GM15510 (cell line): ENCODE data around the gene AGMO.

Experiments
- POLR2A ChIP-seq: IDR thresholded peaks from 3 replicates; pipeline ENCODE4 v1.6.1; 2011; ENCODE audit warnings: borderline replicate concordance; ENCODE audit not compliant: insufficient read length; ENCODE audit errors: extremely low read depth

Gene AGMO

GRCh38 chr7:15352421-15353206 lies 209.2 kb downstream of the AGMO start:
- no peak for TF ChIP-seq POLR2A

DNA sequence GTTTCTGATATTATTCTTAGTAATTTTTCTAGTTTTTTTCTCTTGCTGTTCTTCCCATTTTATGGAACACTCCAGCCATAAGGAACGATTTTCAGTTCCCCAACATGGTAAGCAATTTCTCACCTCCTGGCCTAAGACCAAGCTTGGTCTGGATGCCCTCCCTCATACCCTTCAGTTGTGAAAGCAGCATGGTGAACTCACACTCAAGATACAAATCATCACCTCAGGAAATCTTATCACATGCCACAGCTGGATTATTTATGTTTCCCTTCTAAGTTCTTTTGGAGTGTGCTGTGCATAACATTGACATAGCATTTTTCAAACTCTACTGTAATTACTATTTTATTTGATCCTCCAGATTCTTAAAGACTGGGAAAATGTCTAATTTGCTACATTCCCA lies 216.6 kb downstream of the AGMO start:
- no peak for TF ChIP-seq POLR2A

DNA sequence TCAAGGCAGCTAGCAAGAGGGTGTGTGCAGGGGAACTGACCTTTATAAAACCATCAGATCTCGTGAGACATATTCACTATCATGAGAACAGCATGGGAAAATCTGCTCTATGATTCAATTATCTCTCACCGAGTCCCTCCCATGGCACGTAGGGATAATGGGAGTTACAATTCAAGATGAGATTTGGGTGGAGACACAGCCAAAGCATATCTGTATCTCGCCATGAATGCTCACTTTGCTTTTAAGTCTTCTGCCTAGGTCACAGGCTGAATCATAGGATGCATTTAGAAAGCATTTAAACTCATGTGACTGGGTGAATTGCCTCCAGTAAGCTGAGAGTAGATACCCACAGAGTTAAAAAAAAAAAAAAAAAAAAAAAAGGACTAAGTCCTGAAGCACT lies 220.0 kb downstream of the AGMO start:
- TF ChIP-seq POLR2A, result no peak

DNA sequence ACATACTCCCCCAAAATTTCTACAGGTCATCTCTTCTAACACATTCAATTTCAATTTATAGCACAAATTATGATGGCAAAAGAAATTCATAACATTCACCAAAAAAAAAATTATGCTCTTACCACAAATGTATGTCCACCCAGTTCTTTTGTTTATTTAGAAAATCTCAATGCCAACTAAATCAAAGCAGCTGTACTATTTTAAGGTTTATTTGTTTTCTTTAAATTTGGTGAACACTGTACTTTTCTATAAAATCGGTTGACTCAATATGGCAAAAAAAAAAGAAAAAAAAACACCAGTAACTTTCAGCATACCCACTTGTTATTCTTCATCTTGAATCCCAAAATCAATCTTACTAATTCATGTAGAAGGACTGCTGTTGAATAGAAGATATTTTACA lies 225.7 kb downstream of the AGMO start:
- TF ChIP-seq POLR2A, result no peak

GRCh38 chr7:15335390-15335789 lies 226.4 kb downstream of the AGMO start:
- TF ChIP-seq POLR2A, result no peak

DNA sequence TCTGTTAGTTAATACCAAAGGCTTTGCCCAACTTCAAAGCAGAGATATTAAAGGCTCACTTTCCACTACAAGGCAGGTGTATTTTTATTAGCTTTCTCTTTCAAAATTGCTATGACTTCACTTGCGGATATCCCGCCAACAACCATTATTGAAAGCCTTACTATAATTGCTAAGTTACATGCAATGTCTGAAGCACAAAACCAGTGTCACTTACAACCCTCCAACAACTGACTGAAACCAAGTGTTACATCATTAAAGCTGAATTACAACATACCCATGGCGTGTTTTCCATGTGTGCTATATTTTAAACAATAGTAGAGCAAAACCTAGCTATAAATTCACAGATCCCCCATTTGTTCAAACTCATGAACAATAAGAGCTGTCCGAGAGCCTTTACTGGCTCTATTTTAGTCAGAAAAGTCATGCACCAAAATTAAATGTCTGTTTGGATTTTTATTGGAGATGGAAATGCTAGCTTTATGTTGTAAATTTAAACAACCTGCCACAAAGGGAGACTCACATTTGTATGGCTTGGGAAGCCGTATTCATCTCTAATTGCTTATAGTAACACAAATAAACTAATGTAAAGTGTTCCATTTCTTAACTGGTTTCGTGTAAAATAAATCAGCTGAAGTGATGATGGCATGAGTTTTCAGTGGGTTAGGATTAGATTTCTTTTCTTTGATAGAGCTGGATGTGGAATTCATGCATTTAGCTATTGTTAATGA lies 227.1 kb downstream of the AGMO start:
- TF ChIP-seq POLR2A, result no peak

DNA sequence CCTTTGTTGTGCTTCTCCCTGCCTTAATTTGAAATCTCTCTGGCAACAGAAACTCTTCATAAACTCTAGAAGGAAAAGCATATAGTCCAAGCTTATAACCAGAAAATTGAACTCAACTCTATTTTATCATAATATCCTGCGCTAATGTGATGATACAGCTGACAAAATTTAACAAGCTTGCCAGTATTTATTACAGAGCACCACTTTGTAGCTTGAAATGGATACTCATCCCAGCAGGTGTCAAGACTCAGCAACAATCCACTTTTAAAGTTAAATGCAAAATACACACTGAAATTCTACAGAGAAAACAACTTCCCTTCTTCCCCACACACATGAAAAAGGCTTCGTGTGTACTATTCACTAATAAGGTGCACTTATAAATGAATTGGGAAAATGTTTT lies 228.9 kb downstream of the AGMO start:
- no peak for TF ChIP-seq POLR2A

DNA sequence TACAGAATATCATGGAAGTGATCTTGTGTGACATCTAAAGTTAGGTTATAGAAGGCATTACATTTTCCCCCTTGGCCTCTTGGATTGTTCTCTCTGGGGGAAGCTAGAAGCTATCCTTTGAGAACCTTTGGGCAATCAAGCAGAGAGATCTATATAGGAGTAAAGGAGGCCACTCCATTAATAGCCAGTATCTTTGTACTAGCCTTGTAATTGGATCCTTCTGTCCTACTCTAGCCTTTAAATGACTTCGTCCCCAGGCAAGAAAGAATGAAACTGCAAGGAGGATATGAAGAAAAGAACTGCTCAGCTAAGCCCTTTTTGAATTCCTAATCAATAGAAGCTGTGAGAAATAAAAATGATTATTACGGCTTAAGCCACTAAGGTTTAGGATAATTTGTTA lies 230.9 kb downstream of the AGMO start:
- TF ChIP-seq POLR2A, result no peak

DNA sequence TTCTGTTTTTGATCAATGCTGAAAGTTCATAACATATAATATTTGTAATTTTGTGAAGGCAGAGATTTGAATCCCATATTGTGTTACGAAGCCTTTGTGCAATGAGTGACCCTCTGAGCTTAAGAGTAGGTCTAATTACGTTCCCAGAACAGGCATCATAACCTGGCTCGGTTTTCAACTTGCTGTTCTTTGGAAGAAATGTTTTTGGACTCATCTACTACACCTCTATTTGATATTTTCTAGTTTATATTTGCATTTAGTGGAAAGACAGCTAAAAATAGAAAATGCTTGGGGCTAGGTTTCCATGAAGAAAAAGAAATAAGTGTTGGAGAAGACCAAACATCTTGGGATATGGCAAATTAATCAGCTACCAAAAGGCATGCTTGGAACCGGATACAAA lies 234.8 kb downstream of the AGMO start:
- no peak for TF ChIP-seq POLR2A

GRCh38 chr7:15326044-15326644 lies 235.7 kb downstream of the AGMO start:
- no peak for TF ChIP-seq POLR2A

DNA sequence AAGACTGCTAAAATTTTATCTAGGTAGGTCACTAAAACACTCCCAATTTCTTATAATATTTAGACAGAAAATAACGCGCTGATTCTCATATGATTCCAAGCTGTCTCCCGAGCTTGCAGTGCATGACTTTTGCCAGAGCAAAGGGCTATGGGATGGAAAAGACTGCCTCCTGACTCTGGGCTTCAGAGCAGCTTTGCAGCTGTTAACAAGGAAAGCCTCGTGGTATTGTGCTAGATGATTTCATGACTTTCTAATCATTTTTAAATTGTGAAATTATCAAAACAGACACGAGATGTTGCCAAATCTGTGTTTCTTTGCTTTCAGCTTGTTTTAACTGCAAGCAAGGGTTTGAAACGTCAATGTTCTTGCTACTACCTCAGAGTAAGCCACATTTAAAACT lies 238.3 kb downstream of the AGMO start:
- no peak for TF ChIP-seq POLR2A

GRCh38 chr7:15317215-15317614 lies 244.6 kb downstream of the AGMO start:
- TF ChIP-seq POLR2A, result no peak

DNA sequence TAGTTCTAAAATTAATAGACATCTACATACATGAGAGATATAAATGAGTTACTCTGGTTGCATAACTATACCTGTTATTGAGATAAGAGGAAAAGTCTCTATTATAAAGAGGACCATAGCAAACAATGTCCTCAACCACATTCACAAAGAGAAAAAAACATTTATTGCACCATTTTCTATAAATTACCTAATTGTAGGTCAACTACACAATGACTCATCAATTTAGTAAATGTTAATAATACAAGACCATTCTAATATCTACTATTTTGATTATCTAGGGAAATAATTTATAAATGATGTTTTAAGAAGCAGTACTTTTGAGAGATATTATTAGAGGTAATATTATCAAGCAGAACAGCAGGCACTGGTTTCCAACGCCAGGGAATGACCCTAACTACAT lies 246.1 kb downstream of the AGMO start:
- TF ChIP-seq POLR2A, result no peak

- TF ChIP-seq POLR2A, result no peak
Measured at GRCh38 chr7:15314922-15315321, 246.9 kb downstream of the AGMO start.

GRCh38 chr7:15313361-15313760 lies 248.5 kb downstream of the AGMO start:
- no peak for TF ChIP-seq POLR2A

DNA sequence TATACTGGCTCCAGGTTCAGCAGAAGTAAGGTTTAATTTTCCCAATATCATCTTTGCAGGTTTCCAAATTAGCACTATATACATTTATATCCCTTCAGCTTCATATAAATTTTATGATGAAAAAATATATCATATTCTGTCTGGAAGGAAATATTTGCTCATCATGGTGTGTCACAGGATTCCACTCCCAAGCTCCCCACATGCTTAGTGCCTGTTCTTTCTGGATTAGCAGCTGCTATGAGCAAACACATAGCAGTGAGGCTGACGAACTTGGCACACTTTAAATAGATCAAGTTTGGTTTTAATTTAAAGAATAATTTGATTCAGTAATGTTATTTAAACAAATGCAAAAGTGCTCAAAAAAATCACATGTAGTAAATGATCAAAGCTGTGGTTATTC lies 251.9 kb downstream of the AGMO start:
- no peak for TF ChIP-seq POLR2A

GRCh38 chr7:15308821-15309220 lies 253.0 kb downstream of the AGMO start:
- TF ChIP-seq POLR2A, result no peak

DNA sequence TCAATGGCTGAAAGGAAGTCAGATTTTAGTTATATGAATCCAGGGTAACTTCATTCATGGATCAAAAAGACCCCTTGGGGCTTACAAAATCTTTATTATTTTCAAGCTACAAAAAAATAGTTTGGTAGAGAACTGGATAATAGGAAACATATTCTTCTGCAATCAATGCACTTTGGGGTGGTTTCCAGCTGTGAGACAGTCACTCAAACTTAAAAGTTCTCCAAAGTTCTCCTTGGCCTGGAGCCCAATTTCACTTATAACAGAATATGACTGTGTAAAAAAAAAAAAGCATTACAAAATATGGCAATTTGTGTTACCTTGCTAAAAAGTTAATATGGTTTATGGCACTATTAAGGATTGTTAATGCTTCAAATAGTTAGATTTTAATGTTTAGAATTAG lies 255.5 kb downstream of the AGMO start:
- TF ChIP-seq POLR2A, result no peak
